ENCODE results near the gene PPP1R36.

Gene PPP1R36

DNA sequence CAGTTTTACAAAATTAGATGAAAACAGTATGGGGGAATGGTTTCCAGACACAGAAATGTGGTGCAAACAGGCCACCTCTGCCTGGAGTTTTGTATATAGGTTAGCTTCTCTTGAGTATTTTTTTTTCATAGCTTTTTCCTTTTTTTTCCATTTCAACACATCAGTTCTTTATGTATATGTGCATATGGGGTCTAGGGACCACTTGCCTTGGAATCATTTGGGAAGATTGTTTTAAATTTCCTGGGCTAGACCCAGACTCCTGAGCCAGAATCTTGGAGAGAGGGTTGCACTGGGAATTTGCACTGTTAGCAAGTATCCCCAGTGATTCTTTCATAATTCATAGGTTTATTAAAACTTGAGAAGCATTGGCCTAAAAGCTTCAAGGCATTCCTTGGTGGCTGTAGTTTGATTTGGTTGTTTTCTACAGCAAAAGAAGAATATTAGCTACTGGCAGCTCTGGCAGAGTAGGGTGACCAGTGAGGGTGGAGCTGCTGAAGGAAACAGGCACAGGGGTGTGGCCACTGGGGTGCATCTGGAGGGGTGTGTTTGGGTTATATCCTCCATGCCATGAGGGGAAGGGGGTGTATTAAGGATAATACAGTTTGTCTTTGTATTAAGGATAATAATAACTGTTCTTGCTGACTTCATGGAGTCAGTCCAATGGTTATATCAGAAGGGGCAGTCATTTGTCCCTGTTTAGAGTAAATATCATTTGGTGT, 22.8 kb downstream of the PPP1R36 start:
- no peak for DNase-seq

DNA sequence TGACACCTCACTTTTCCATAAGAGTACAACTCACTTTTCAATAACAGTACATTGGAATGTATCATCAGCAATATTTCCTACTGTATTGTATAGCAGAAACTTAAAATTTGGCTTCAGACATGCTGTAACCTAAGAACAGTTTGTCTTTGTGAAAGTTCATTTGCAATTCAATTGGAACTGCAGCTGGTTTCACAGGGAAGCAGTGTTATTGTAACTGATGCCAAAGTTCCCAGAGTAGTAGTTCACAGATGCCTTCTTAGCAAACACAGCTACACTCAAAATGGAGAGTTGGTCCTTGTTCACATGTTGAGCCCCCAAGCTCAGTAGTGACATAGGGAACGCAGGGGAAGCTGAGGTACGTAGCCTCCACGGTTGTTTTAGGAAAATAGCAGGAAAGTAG, 23.3 kb downstream of the PPP1R36 start:
- no peak for DNase-seq

DNA sequence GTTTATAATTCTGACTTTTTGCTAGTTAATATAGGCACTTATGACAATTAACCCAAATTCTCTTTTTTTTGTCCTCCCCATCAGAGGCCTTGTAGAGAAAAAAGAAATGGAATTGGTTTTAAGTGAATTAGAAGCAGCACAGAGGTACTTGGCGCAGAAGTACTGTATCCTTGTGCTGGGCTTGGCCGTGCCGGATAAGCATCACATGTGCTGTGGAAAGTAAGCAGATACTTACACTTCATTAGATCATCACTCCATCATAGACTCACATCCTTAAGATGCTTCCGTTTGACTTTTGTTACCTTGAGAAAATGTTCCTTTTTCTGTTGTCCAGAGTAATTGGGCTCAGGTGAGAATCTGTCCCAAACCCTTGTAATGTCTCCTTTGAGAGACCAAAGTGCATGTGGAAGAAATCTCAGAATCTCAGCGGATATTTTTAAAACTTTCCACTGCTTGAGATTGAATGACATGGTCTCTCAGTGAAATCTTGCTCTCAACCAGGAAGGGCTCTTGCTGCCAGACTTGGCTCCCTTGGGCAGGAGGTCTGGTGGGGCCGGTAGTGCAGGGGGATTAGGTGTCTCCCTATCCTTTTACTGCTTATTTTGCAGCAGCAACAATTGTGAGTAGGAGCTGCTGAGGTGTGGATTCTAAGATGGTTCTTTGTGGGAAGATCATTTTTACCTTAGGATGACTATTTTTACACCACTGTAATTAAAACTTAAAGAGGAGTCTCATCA, 24.8 kb downstream of the PPP1R36 start:
- no peak for DNase-seq

DNA sequence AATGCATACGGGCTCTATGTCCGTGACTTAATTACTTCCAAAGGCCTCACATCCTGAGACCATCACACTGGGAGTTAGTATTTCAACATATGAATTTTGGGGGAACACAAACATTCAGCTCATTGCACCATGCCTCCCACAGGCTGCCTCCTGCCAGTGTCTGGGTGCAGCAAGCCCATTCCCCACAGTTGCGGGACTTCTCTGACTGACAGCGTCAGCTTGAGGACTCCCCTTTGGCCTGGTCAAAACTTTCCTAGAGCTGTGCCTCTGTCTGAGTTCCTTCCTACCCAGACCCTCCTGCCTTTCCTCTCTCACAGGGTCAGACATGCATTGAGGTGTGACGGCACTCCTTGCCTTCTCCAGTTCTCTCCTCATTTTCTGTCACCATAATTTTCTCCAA, 27.4 kb downstream of the PPP1R36 start:
- no peak for DNase-seq

DNA sequence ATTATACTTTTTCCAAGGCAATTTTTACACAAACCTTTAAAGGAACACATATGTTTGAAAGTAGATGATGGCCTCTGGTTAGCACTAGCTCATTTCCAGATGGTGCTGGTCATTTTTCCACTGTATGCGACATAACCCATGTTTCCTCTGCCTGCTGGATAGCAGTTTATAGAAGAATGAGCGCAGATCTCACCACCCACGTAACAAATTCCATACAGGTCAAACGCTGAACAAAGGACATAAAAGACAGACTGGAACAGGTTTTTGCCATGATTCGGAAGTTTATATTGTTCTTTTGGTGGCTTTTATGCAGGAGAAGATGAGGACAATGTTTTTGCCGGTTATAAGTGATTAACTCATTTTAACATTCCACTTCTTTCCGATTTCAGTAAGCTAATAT, 30.7 kb downstream of the PPP1R36 start:
- DNase-seq = no peak

GRCh38 chr14:64581363-64581762, 31.6 kb downstream of the PPP1R36 start:
- no peak for DNase-seq

- DNase-seq = no peak
Measured at GRCh38 chr14:64581817-64582216, 32.1 kb downstream of the PPP1R36 start.

GRCh38 chr14:64584190-64584589, 34.4 kb downstream of the PPP1R36 start:
- no peak for DNase-seq

DNA sequence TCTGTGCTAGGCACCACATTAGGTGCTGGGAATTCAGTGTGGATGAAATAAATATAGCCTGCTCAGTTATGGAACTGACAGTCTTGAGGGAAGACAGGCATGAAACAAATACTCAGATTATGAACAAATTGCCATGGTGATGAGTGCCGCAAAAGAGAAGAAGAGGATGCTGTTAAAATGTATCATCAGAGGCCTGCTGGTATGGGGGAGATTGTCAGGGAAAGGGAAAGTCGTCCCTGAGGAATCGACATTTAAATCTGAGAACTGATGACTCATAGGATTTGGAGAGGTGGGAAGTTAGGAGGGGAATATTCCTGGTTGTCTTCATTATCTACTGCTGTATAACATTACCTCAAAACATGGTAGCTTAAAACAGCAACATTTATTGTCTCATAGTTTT, 42.0 kb downstream of the PPP1R36 start:
- DNase-seq = no peak

GRCh38 chr14:64594438-64594837, 44.7 kb downstream of the PPP1R36 start:
- no peak for DNase-seq

DNA sequence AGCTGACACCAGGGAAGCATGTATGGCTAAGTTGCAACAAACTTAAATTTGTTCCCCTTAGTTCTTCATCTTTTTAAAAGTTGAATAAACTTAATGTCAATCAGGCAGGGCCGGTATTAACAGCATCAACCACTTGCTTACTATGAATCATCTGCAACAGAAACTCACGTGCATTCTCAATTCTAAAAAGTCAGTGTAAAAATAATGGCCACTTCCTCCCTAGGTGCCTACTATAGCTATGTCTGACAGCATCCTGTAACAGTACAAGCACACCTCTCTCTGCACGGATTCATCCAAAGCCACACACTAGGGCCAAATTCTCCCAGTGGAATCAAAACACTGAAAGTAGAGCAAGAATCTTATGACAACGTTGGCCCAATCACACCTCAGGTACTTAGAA, 48.6 kb downstream of the PPP1R36 start:
- DNase-seq = no peak

GRCh38 chr14:64601571-64601970, 51.8 kb downstream of the PPP1R36 start:
- no peak for DNase-seq

- no peak for DNase-seq
Measured at GRCh38 chr14:64602826-64603225, 53.1 kb downstream of the PPP1R36 start.

DNA sequence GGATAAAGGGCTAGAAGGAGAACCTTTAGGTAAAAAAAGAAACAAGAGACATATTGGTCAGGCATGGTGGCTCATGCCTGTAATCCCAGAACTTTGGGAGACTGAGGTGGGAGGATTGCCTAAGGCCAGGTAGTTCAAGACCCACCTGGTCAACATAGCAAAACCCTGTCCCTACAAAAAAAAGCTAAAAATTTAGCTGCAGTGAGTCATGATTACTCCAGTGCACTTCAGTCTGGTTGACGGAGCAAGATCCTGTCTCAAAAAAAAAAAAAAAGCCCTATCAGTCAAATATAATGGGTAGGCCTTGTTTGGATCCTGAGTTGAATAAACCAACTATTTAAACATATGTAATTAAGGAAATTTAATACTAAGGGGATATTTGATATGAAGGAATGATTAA, 54.2 kb downstream of the PPP1R36 start:
- DNase-seq = no peak

- DNase-seq = no peak
Measured at GRCh38 chr14:64604881-64605280, 55.1 kb downstream of the PPP1R36 start.

- no peak for DNase-seq
Measured at GRCh38 chr14:64605926-64606685, 56.3 kb downstream of the PPP1R36 start.

- DNase-seq = peak; percentile 86
Measured at GRCh38 chr14:64610049-64610746, 60.4 kb downstream of the PPP1R36 start.

GRCh38 chr14:64611358-64612020, 61.7 kb downstream of the PPP1R36 start:
- no peak for DNase-seq

GRCh38 chr14:64612021-64612380, 62.2 kb downstream of the PPP1R36 start:
- DNase-seq = no peak

- no peak for DNase-seq
Measured at GRCh38 chr14:64612971-64613666, 63.4 kb downstream of the PPP1R36 start.

GRCh38 chr14:64614166-64614565, 64.4 kb downstream of the PPP1R36 start:
- no peak for DNase-seq

- no peak for DNase-seq
Measured at GRCh38 chr14:64614805-64615391, 65.1 kb downstream of the PPP1R36 start.

All from NCI-H524 treated with DMSO at 0.1 percent for 48 hours (cell line).